Astrocyte (in vitro differentiated cells and primary cell): Measurements from ENCODE around the gene KMT2A. TPM values are rescaled to one million over a fixed set of nuclear protein-coding genes. Genes with fewer than 3 reads are reported as not detected.
A peak's percentile ranks its signal among the peaks of the same experiment; 100 is the strongest.

Experiments
- DNase-seq: peaks from one replicate; pipeline ENCODE4 v3.0.0-alpha.2; 2010; ENCODE audit warnings: low read depth
- FAIRE-seq: peaks from 2 replicates; lab custom pipeline; 2011; peaks lifted over from hg19 to GRCh38; lab: Jason Lieb, UNC
- H2AFZ ChIP-seq: 2 replicates; pipeline ENCODE4 v1.6.0; 2012; ENCODE audit warnings: low read depth, low read length, inconsistent platforms
- H3K27ac ChIP-seq: 2 replicates; pipeline ENCODE4 v1.5.1; 2011; ENCODE audit warnings: low read depth, low read length, inconsistent platforms
- H3K27me3 ChIP-seq: 2 replicates; pipeline ENCODE4 v1.6.0; 2011; ENCODE audit warnings: low read length, inconsistent platforms; ENCODE audit not compliant: insufficient read depth
- H3K36me3 ChIP-seq: 2 replicates; pipeline ENCODE4 v1.5.1; 2011; ENCODE audit warnings: low read length, inconsistent platforms; ENCODE audit not compliant: insufficient read depth
- H3K4me1 ChIP-seq: 2 replicates; pipeline ENCODE4 v1.5.1; 2011; ENCODE audit warnings: low read length, inconsistent platforms; ENCODE audit not compliant: insufficient read depth
- H3K4me2 ChIP-seq: 2 replicates; pipeline ENCODE4 v1.6.0; 2012; ENCODE audit warnings: low read length, inconsistent platforms
- H3K4me3 ChIP-seq: 2 replicates; pipeline ENCODE4 v1.5.1; 2011; ENCODE audit warnings: low read depth, mild to moderate bottlenecking, low read length, inconsistent platforms; ENCODE audit not compliant: insufficient read depth
- H3K79me2 ChIP-seq: 2 replicates; pipeline ENCODE4 v1.6.0; 2012; ENCODE audit warnings: mild to moderate bottlenecking, low read length, inconsistent platforms; ENCODE audit not compliant: insufficient read depth
- H3K9ac ChIP-seq: 2 replicates; pipeline ENCODE4 v1.6.0; 2012; ENCODE audit warnings: mild to moderate bottlenecking, low read length, inconsistent platforms
- H3K9me3 ChIP-seq: 2 replicates; pipeline ENCODE4 v1.5.1; 2012; ENCODE audit warnings: low read depth, mild to moderate bottlenecking, low read length, inconsistent platforms; ENCODE audit not compliant: insufficient read depth
- H4K20me1 ChIP-seq: 2 replicates; pipeline ENCODE4 v1.6.0; 2012; ENCODE audit warnings: low read length, inconsistent platforms; ENCODE audit not compliant: insufficient read depth
- H3K27ac Mint-ChIP-seq: one replicate; pipeline ENCODE4 v1.8.0; 2021; ENCODE audit warnings: mild to moderate bottlenecking, mixed read lengths; ENCODE audit not compliant: unreplicated experiment
- H3K27me3 Mint-ChIP-seq: one replicate; pipeline ENCODE4 v1.8.0; 2021; ENCODE audit warnings: low read depth, mixed read lengths; ENCODE audit not compliant: unreplicated experiment
- H3K36me3 Mint-ChIP-seq: one replicate; pipeline ENCODE4 v1.8.0; 2021; ENCODE audit warnings: low read depth, mixed read lengths; ENCODE audit not compliant: unreplicated experiment
- H3K4me1 Mint-ChIP-seq: one replicate; pipeline ENCODE4 v1.8.0; 2021; ENCODE audit warnings: low read depth, mixed read lengths; ENCODE audit not compliant: unreplicated experiment
- H3K4me3 Mint-ChIP-seq: one replicate; pipeline ENCODE4 v1.8.0; 2021; ENCODE audit warnings: mild to moderate bottlenecking, moderate library complexity, mixed read lengths; ENCODE audit not compliant: unreplicated experiment
- H3K9me3 Mint-ChIP-seq: one replicate; pipeline ENCODE4 v1.8.0; 2021; ENCODE audit warnings: mild to moderate bottlenecking, mixed read lengths; ENCODE audit not compliant: unreplicated experiment
- CTCF ChIP-seq: IDR thresholded peaks from 2 replicates; pipeline ENCODE4 v1.5.1; 2011; ENCODE audit warnings: low read depth, mild to moderate bottlenecking, inconsistent platforms, low read length, moderate library complexity; ENCODE audit not compliant: insufficient read depth
- EZH2 ChIP-seq: IDR thresholded peaks from 2 replicates; pipeline ENCODE4 v1.6.1; 2012; ENCODE audit warnings: mild to moderate bottlenecking, low read length, inconsistent platforms; ENCODE audit not compliant: insufficient read depth
- total RNA-seq: library from RNA; stranded (reverse); gene quantifications from 2 replicates; pipeline ENCODE4 v1.2.1, GENCODE V29; 2021

KMT2A gene
- total RNA-seq, 1 donor from 2014 or later = 60.0 TPM

- no peaks in the 10 kb centered on the region for H3K9me3 Mint-ChIP-seq
- DNase-seq = peak; percentile 38
- H3K36me3 Mint-ChIP-seq = peaks cover 19% of the 10 kb centered on the region
- peak within 1 kb of the TSS; percentile 90 for H3K27ac Mint-ChIP-seq
- Histone ChIP-seq H3K4me1 (peaks cover 14% of the 10 kb centered on the region), H3K9ac (peak within 1 kb of the TSS; percentile 76), H3K4me2 (peak within 1 kb of the TSS; percentile 98), H3K27me3 (no peaks in the 10 kb centered on the region), H3K27ac (no peak within 1 kb of the TSS), H3K4me3 (peak within 1 kb of the TSS; percentile 82), H3K36me3 (no peaks in the 10 kb centered on the region), H2AFZ (peak within 1 kb of the TSS; percentile 86), H3K9me3 (no peaks in the 10 kb centered on the region), H4K20me1 (no peaks in the 10 kb centered on the region), H3K79me2 (no peaks in the 10 kb centered on the region)
- H3K4me1 Mint-ChIP-seq = peaks cover 6% of the 10 kb centered on the region
- no peaks in the 10 kb centered on the region for H3K27me3 Mint-ChIP-seq
- peak within 1 kb of the TSS; percentile 96 for H3K4me3 Mint-ChIP-seq
- no peak for FAIRE-seq
- TF ChIP-seq EZH2 = no peak
- no peak for TF ChIP-seq CTCF
Observed at GRCh38 chr11:118530683-118531596, 94.6 kb downstream of the KMT2A start, which contains the start of gene TMEM25. TSS of gene TMEM25 (plus strand) at chr11:118531192. CDS start at chr11:118531802, 610 bp downstream.

GRCh38 chr11:118531597-118532084 lies 95.3 kb downstream of the KMT2A start:
- Mint-ChIP-seq H3K4me3 (peak overlapping the region; percentile 96), H3K27ac (peak overlapping the region; percentile 90), H3K9me3 (no peaks in the 10 kb centered on the region), H3K4me1 (peaks cover 6% of the 10 kb centered on the region), H3K36me3 (peaks cover 19% of the 10 kb centered on the region), H3K27me3 (no peaks in the 10 kb centered on the region)
- Histone ChIP-seq H3K79me2 (no peaks in the 10 kb centered on the region), H3K9me3 (no peaks in the 10 kb centered on the region), H3K27me3 (no peaks in the 10 kb centered on the region), H3K36me3 (no peaks in the 10 kb centered on the region), H2AFZ (peak overlapping the region; percentile 86), H3K9ac (peak overlapping the region; percentile 76), H3K4me1 (peaks cover 14% of the 10 kb centered on the region), H3K4me3 (peak overlapping the region; percentile 82), H3K27ac (no peak overlapping the region), H4K20me1 (no peaks in the 10 kb centered on the region), H3K4me2 (peak overlapping the region; percentile 98)
- TF ChIP-seq EZH2 (no peak), CTCF (no peak)
- FAIRE-seq (no peak), DNase-seq (no peak)

- Mint-ChIP-seq H3K27ac (peak overlapping the region; percentile 58), H3K4me3 (peak overlapping the region; percentile 96), H3K4me1 (peaks cover 6% of the 10 kb centered on the region), H3K27me3 (no peaks in the 10 kb centered on the region), H3K9me3 (no peaks in the 10 kb centered on the region), H3K36me3 (peaks cover 16% of the 10 kb centered on the region)
- peak overlapping the region; percentile 98 for H3K4me2 ChIP-seq
- peaks cover 14% of the 10 kb centered on the region for H3K4me1 ChIP-seq
- H3K27me3 ChIP-seq = no peaks in the 10 kb centered on the region
- H3K27ac ChIP-seq = no peak overlapping the region
- H3K79me2 ChIP-seq = no peaks in the 10 kb centered on the region
- no peaks in the 10 kb centered on the region for H3K36me3 ChIP-seq
- H3K4me3 ChIP-seq = peak overlapping the region; percentile 82
- H3K9me3 ChIP-seq = no peaks in the 10 kb centered on the region
- no peak overlapping the region for H2AFZ ChIP-seq
- TF ChIP-seq CTCF (no peak), EZH2 (no peak)
- H3K9ac ChIP-seq = peak overlapping the region; percentile 76
- H4K20me1 ChIP-seq = no peaks in the 10 kb centered on the region
- FAIRE-seq (no peak), DNase-seq (no peak)
Observed at GRCh38 chr11:118532091-118532490, 95.8 kb downstream of the KMT2A start.
